Stimulated activated CD8-positive, alpha-beta memory T cell treated with anti-CD3 and anti-CD28 coated beads, Interleukin-4, amount 100 ng/mL, for 4 hours (primary cell): Measurements from ENCODE around the gene PEF1.

Source experiments
- DNase-seq, 2 donors: peaks; one replicate each; pipeline ENCODE4 v3.0.0-alpha.2; 2020; ENCODE audit warnings: low read depth in 2 of 2, low spot score in 1 of 2

PEF1 gene

GRCh38 chr1:31671561-31672201 lies 27.0 kb upstream of the PEF1 start:
- DNase-seq, result no peak

- DNase-seq, result no peak
Measured at GRCh38 chr1:31671147-31671546, 26.5 kb upstream of the PEF1 start.

GRCh38 chr1:31670593-31670964 lies 25.9 kb upstream of the PEF1 start:
- DNase-seq, result no peak

GRCh38 chr1:31669786-31670592 lies 25.3 kb upstream of the PEF1 start:
- no peak for DNase-seq

- DNase-seq, result no peak
Measured at GRCh38 chr1:31669433-31669785, 24.7 kb upstream of the PEF1 start.

GRCh38 chr1:31668303-31668883 lies 23.7 kb upstream of the PEF1 start:
- DNase-seq, result no peak

GRCh38 chr1:31667065-31667785 lies 22.5 kb upstream of the PEF1 start:
- no peak for DNase-seq

- no peak for DNase-seq
Measured at GRCh38 chr1:31666263-31666963, 21.7 kb upstream of the PEF1 start.

- DNase-seq, result no peak
Measured at GRCh38 chr1:31665234-31665878, 20.7 kb upstream of the PEF1 start.

- DNase-seq, result no peak
Measured at GRCh38 chr1:31664528-31664927, 19.9 kb upstream of the PEF1 start.

- peak in 1 of 2 donors; percentile 44 for DNase-seq
Measured at GRCh38 chr1:31663622-31664452, 19.2 kb upstream of the PEF1 start.

GRCh38 chr1:31662463-31662862 lies 17.8 kb upstream of the PEF1 start:
- no peak for DNase-seq

GRCh38 chr1:31661856-31662255 lies 17.2 kb upstream of the PEF1 start:
- DNase-seq, result no peak

GRCh38 chr1:31660871-31661455 lies 16.3 kb upstream of the PEF1 start:
- no peak for DNase-seq

- no peak for DNase-seq
Measured at GRCh38 chr1:31659889-31660288, 15.2 kb upstream of the PEF1 start.

GRCh38 chr1:31658721-31659120 lies 14.0 kb upstream of the PEF1 start:
- DNase-seq, result no peak

- no peak for DNase-seq
Measured at GRCh38 chr1:31657972-31658510, 13.4 kb upstream of the PEF1 start.

- DNase-seq, result no peak
Measured at GRCh38 chr1:31657020-31657804, 12.5 kb upstream of the PEF1 start.
